Measurements from ENCODE around the gene DNM1. TPM values are rescaled to one million over a fixed set of nuclear protein-coding genes. Genes with fewer than 3 reads are reported as not detected.

DNM1 gene
- total and polyA plus RNA-seq, 2 of the 8 experiments (the other 6 are each of a cell fraction or from before 2014, with no cell fraction given): 34.3 to 62.7 TPM

DNA sequence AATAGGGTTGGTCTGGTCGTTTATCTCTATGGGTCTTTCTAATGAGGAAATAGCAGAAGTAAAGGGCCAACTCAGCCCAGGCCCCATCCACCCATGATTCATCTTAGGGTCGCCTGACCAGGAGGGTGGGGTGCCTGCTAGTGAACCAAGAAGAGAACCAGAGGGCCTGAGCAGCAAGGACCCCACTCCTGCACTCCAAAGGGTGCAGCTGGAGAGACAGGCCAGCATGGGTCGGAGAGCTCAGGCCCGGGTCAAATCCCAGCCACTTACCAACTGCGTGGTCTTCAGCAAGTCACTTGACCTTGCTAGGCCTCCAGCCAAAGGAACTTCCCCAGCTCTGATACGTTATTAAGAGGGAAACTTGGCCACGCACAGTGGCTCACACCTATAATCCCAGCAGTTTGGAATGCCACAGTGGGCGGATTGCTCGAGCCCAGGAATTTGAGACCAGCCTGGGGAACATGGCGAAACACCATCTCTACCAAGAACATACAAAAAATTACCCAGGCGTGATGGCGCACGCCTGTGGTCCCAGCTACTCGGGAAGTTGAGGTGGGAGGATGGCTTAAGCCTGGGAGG lies 38.8 kb upstream of the DNM1 start:
- Histone ChIP-seq H4K20me1 (replicated peaks in 1 of 2; ENCODE audit: control insufficient read depth in 1 of 2, insufficient read depth in 2 of 2, low read length in 2 of 2) (peaks cover 3 to 4% of the 10 kb centered on the region in 2 experiments), H3K4me3 (ENCODE audit: extremely low read depth in 1 of 4, insufficient read depth in 2 of 4, low read depth in 3 of 4, low read length in 4 of 4) (no peak overlapping the region), H3K4me2 (ENCODE audit: insufficient read depth in 1 of 2, low read depth in 2 of 2, low read length in 2 of 2) (no peak overlapping the region), H3K27me3 (replicated peaks in 1 of 4; ENCODE audit: control insufficient read depth in 3 of 4, extremely low read depth in 1 of 4, insufficient read depth in 3 of 4, low read length in 3 of 4) (no peaks in the 10 kb centered on the region), H3K23ac (ENCODE audit: insufficient read length) (no peak overlapping the region), H3K36me3 (ENCODE audit: control insufficient read depth in 2 of 4, insufficient read depth in 4 of 4, low read length in 3 of 4) (peaks cover 3 to 50% (median 21%) of the 10 kb centered on the region in 4 experiments), H3K23me2 (ENCODE audit: low read depth, low read length) (peaks cover 5% of the 10 kb centered on the region; the same call in 1 of the 2 replicates), H2BK12ac (ENCODE audit: low read depth, low read length) (no peak overlapping the region), H3K9ac (replicated peaks in 1 of 4; ENCODE audit: extremely low read depth in 1 of 4, low read depth in 3 of 4, low read length in 3 of 4) (no peak overlapping the region), H4K91ac (replicated peaks; ENCODE audit: insufficient read length, low read length) (no peak overlapping the region), H2AFZ (ENCODE audit: low read length) (no peak overlapping the region), H4K5ac (ENCODE audit: insufficient read length, low read depth, low read length) (no peak overlapping the region), H3K18ac (ENCODE audit: extremely low read depth, low read length) (no peak overlapping the region), H3K27ac (ENCODE audit: low read depth, low read length) (no peak overlapping the region), H3K79me2 (ENCODE audit: control insufficient read depth in 1 of 2, insufficient read depth in 2 of 2, low read length in 2 of 2) (peaks cover 0 to 4% of the 10 kb centered on the region in 2 experiments; a peak in 1 of 4 replicates), H3K14ac (ENCODE audit: insufficient read length) (no peak overlapping the region), H3K4ac (replicated peaks; ENCODE audit: insufficient read length, low read depth, low read length) (no peak overlapping the region), H4K8ac (ENCODE audit: extremely low read depth, insufficient read depth, low read length) (no peak overlapping the region), H2BK20ac (ENCODE audit: low read length) (no peak overlapping the region), H2BK15ac (ENCODE audit: low read length) (no peak overlapping the region), H3K9me3 (ENCODE audit: insufficient read depth in 2 of 2, low read depth in 1 of 2, low read length in 1 of 2) (no peaks in the 10 kb centered on the region), H2AK5ac (ENCODE audit: low read depth, low read length) (no peak overlapping the region), H2BK5ac (ENCODE audit: low read depth, low read length) (no peak overlapping the region), H3K79me1 (ENCODE audit: low read depth, low read length) (0 out of 2 replicates have a peak, but pooled peaks cover 8% of the 10 kb centered on the region), H2BK120ac (replicated peaks; ENCODE audit: low read depth, low read length) (no peak overlapping the region), H3K56ac (replicated peaks; ENCODE audit: insufficient read length, low read depth, low read length) (no peak overlapping the region), H3K4me1 (replicated peaks in 1 of 4; ENCODE audit: control insufficient read depth in 3 of 4, insufficient read depth in 4 of 4, low read length in 3 of 4) (peaks cover 0 to 8% (median under 1%) of the 10 kb centered on the region in 4 experiments; a peak in 4 of 7 replicates)
- 87% methylated on average over 14 of the region's 14 CpGs; no CpG with 5 or more reads in 1 of the 2 experiments for WGBS, 2 experiments (ENCODE audit: extremely low coverage in 1 of 2, insufficient coverage in 1 of 2, insufficient read length in 1 of 2, insufficient replicate concordance in 2 of 2, low coverage in 1 of 2, low lambda C conversion rate in 2 of 2, missing lambda C conversion rate in 1 of 2)
- ChIA-PET CTCF (ENCODE audit: partially characterized antibody) (interaction anchor here (1.4 to 2.4 kb wide), 3 partner anchors 14 to 91 kb away, joined by 3 to 7 read pairs (median 4); no protein-coding TSS in a partner anchor), POLR2A (ENCODE audit: partially characterized antibody) (interaction anchor here (1.6 to 1.8 kb wide), 3 partner anchors 14 to 44 kb away, joined by 4 to 6 read pairs (median 4); no protein-coding TSS in a partner anchor)
- no peak for DNase-seq (ENCODE audit: low read depth in 1 of 2, low spot score in 2 of 2)
- FAIRE-seq: no peak
- no peak for TF ChIP-seq BRCA1 (IDR thresholded peaks at IDR 0.05; ENCODE audit: low read depth, low read length)
- TF ChIP-seq HDAC6 (IDR thresholded peaks at IDR 0.05; ENCODE audit: low read depth, low read length): no peak
- TF ChIP-seq TCF12 (IDR thresholded peaks at IDR 0.05; ENCODE audit: low read depth, low read length): no peak
- no peak for TF ChIP-seq EGR1 (IDR thresholded peaks at IDR 0.05; ENCODE audit: borderline replicate concordance, low read depth, low read length)
- TF ChIP-seq CEBPB (IDR thresholded peaks at IDR 0.05; ENCODE audit: low read depth, low read length): no peak
